ENCODE measurements around the gene ZFX.

DNA sequence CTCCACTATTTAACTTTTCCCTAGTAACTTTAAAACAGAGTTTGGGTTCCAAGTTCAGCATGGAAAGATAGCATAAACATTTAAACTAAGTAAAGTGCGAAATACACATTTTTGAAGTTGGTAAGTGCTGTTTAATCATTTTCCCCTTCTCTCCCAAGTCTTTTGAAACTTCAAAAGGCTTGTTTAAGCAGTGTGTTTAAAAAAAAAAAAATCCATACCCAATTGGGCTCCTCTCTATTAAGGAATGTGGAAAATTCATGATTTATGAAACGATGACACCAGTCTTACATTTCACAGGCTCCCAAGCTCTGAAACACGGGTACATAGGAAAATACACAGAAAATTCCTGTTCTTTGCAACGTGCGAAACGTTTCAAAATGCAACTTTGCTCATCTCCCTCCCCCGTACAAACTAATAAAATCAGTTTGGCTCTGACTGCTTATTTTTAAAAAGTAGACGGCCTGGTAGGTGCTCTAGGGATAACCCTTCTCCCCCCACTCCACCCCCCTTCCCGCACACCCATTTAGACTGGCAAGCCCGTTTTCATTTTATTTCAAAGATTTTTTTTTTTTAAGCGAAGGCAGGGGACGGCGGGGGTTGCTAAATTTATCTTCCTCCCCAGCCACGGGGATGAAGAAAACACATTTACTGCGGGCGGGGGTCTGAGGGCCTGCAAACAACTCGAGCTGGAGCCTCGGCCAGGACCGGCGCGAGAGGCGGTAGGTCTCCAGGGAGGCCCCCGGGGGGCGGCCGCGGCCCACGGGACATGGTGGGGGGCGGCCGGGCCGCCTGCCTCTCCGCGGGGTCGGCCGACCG lies 786 bp upstream of the ZFX start:
- TF ChIP-seq CEBPB (IDR thresholded peaks at IDR 0.05; ENCODE audit: low read depth, low read length): no peak
- no peak for TF ChIP-seq CTCF (IDR thresholded peaks at IDR 0.05; ENCODE audit: control extremely low read depth in 1 of 3, insufficient read depth in 1 of 3, low read depth in 1 of 3, low read length in 3 of 3)
- no peak for TF ChIP-seq POLR2A (IDR thresholded peaks at IDR 0.05; ENCODE audit: control extremely low read depth in 1 of 2, low read depth in 2 of 2, low read length in 2 of 2)
- TF ChIP-seq POLR2AphosphoS5 (IDR thresholded peaks at IDR 0.05; ENCODE audit: low read depth, low read length): no peak
- no peak for TF ChIP-seq RAD21 (IDR thresholded peaks at IDR 0.05 in 1 of 2, conservative IDR thresholded peaks at IDR 0.05 in 1 of 2; ENCODE audit: low read depth in 2 of 2, low read length in 2 of 2)
- TF ChIP-seq TBP (IDR thresholded peaks at IDR 0.05; ENCODE audit: low read depth, low read length): no peak
- TF ChIP-seq BRCA1 (IDR thresholded peaks at IDR 0.05; ENCODE audit: low read depth, low read length): no peak
- TF ChIP-seq CBX5 (IDR thresholded peaks at IDR 0.05; ENCODE audit: low read depth, low read length): no peak
- TF ChIP-seq EZH2 (IDR thresholded peaks at IDR 0.05; ENCODE audit: low read depth, low read length, severe bottlenecking): no peak
- no peak for TF ChIP-seq CHD2 (IDR thresholded peaks at IDR 0.05; ENCODE audit: low read length)
- no peak for TF ChIP-seq SRF (IDR thresholded peaks at IDR 0.05; ENCODE audit: low read depth, low read length)
- TF ChIP-seq, protein P1, sequence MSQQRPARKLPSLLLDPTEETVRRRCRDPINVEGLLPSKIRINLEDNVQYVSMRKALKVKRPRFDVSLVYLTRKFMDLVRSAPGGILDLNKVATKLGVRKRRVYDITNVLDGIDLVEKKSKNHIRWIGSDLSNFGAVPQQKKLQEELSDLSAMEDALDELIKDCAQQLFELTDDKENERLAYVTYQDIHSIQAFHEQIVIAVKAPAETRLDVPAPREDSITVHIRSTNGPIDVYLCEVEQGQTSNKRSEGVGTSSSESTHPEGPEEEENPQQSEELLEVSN (IDR thresholded peaks at IDR 0.05): no peak
- TF ChIP-seq HDAC2 (IDR thresholded peaks at IDR 0.05; ENCODE audit: borderline replicate concordance in 1 of 2, low read depth in 2 of 2, low read length in 2 of 2): no peak
- no peak for TF ChIP-seq EP300 (IDR thresholded peaks at IDR 0.05; ENCODE audit: borderline replicate concordance in 1 of 2, low read depth in 2 of 2, low read length in 2 of 2)

All from H1 (cell line).